Ishikawa (cell line): ENCODE measurements around the gene CDC42EP3.

ENCODE experiments used
- EP300 ChIP-seq: IDR thresholded peaks from 2 replicates; pipeline ENCODE4 v1.6.1; 2012; ENCODE audit warnings: borderline replicate concordance
- MAX ChIP-seq: IDR thresholded peaks from 2 replicates; pipeline ENCODE4 v1.6.1; 2012
- RAD21 ChIP-seq: IDR thresholded peaks from 2 replicates; pipeline ENCODE4 v1.6.1; 2012; ENCODE audit warnings: low read depth
- TAF1 ChIP-seq: IDR thresholded peaks from 2 replicates; pipeline ENCODE4 v1.6.1; 2012; ENCODE audit warnings: low read depth, mild to moderate bottlenecking
- TCF12 ChIP-seq: IDR thresholded peaks from 2 replicates; pipeline ENCODE4 v1.6.1; 2012; ENCODE audit warnings: low read depth
- YY1 ChIP-seq: IDR thresholded peaks from 2 replicates; pipeline ENCODE4 v1.6.1; 2012; ENCODE audit warnings: low read depth
- ZBTB7A ChIP-seq: IDR thresholded peaks from 2 replicates; pipeline ENCODE4 v1.6.1; 2012; ENCODE audit warnings: low read depth

GRCh38 chr2:37674946-37675345 is 3.5 kb upstream of the CDC42EP3 start:
- TF ChIP-seq TCF12 (no peak), MAX (no peak), TAF1 (no peak), ZBTB7A (no peak), YY1 (no peak), RAD21 (no peak), EP300 (no peak)
